SK-N-SH (cell line): ENCODE measurements around the gene PKNOX1.

ENCODE experiments used
- CTCF ChIP-seq: fragments of 200-600 bp; sonication (generic); IDR thresholded peaks from 2 replicates; pipeline ENCODE4 v1.6.1; 2017; ENCODE audit warnings: antibody characterized with exemption, mild to moderate bottlenecking, moderate library complexity
- EP300 ChIP-seq, 2 experiments: IDR thresholded peaks; 2 replicates each; pipeline versions ENCODE4 v1.4.0 to v1.6.1; 2012; ENCODE audit warnings: borderline replicate concordance in 1 of 2, low read depth in 1 of 2, low read length in 1 of 2
- FOXM1 ChIP-seq: IDR thresholded peaks from 2 replicates; pipeline ENCODE4 v1.4.0; 2012; ENCODE audit warnings: low read depth, mild to moderate bottlenecking
- GABPA ChIP-seq: IDR thresholded peaks from 2 replicates; pipeline ENCODE4 v1.4.0; 2012; ENCODE audit warnings: low read depth, mild to moderate bottlenecking

DNA sequence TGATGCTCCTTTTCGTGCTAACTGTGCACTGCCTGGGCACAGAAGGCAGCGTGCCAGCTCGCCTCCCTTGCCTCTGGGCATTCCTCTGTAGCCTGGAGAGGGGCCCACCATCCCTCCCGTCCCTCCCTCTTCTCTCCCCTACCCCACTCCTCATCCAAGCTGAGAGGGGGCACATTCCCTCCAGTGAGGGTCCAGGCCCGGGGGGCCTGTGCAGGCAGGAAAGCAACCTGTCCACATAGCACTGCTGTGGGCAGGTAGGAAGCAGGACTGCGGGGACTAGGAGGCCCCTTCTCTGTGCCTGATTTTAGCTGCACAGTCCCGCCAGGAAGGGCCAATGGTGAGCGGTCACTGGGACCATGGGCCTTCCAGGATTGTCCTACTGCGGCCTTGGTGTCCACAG, 10.3 kb upstream of the PKNOX1 start:
- TF ChIP-seq EP300 (IDR thresholded peaks at IDR 0.05; ENCODE audit: borderline replicate concordance in 1 of 2, low read depth in 1 of 2, low read length in 1 of 2) (no peak), FOXM1 (no peak), CTCF (no peak), GABPA (no peak)
